Pancreas (tissue), 10 donors: ENCODE measurements around the gene MAP2K6. TPM values are rescaled to one million over a fixed set of nuclear protein-coding genes. Genes with fewer than 3 reads are reported as not detected.
A peak's percentile ranks its signal among the peaks of the same experiment; 100 is the strongest.

ENCODE experiments used
- ATAC-seq, 4 donors: fragments of 200-7000 bp; cut with Tn5 transposase; one replicate each; pipeline versions ENCODE4 v1.8.0 to v1.9.1; 2020; ENCODE audit warnings: mild to moderate bottlenecking in 4 of 4, moderate library complexity in 4 of 4
- DNase-seq, 6 donors: peaks; one replicate each; pipeline ENCODE4 v3.0.0-alpha.2; 2020
- FAIRE-seq: peaks from 2 replicates; lab custom pipeline; 2012; peaks lifted over from hg19 to GRCh38; lab: Jason Lieb, UNC
- H3K27ac ChIP-seq, 4 donors: fragments of 200-600 bp; sonication (generic); 1 replicate in 3 of 4; 2 replicates in 1 of 4; pipeline versions ENCODE4 v1.5.0 to v1.8.0; 2020
- H3K27me3 ChIP-seq, 4 donors: fragments of 200-600 bp; one replicate each; pipeline ENCODE4 v1.8.0; 2021
- H3K36me3 ChIP-seq, 3 donors: fragments of 200-600 bp; sonication (generic) in 1 of 3; one replicate each; pipeline versions ENCODE4 v1.5.0 to v1.8.0; 2020 to 2021
- H3K4me1 ChIP-seq, 3 donors: fragments of 200-600 bp; one replicate each; pipeline ENCODE4 v1.8.0; 2021
- H3K4me3 ChIP-seq, 4 donors: fragments of 200-600 bp; sonication (generic) in 2 of 4; one replicate each; pipeline versions ENCODE4 v1.5.0 to v1.8.0; 2020 to 2021
- H3K9me3 ChIP-seq, 4 donors: fragments of 200-600 bp; one replicate each; pipeline ENCODE4 v1.8.0; 2021
- CTCF ChIP-seq, 4 donors: fragments of 200-600 bp; sonication (generic) in 3 of 4; IDR thresholded peaks; one replicate each; pipeline versions ENCODE4 v1.5.0 to v1.8.0; 2021; ENCODE audit warnings: antibody characterized with exemption in 4 of 4
- WGBS, 2 donors: extraction: QIAGEN DNeasy Blood & Tissue Kit; methylation state at CpG; one replicate each; pipeline ENCODE4 v1.1.7; 2013; 5-methylcytosine and 5-hydroxymethylcytosine counted together
- intact Hi-C, 3 donors: fragments of 100-400 bp; cut with DNase I; formaldehyde crosslinking; loops; one replicate each; pipeline versions ENCODE4 v1.11.1 to v1.14.2; 2022
- polyA plus RNA-seq, 2 donors: library from polyadenylated mRNA; stranded (reverse); fragments of 200-250 nt; gene quantifications; one replicate each; pipeline ENCODE4 v1.2.3, GENCODE V29; 2013
- total RNA-seq, 6 donors: library from RNA; stranded (reverse); fragmentation: NEBNext Ultra II Directional in 4 of 6; extraction: Animal tissue kit (Norgen Biotek cat#: 25700) in 4 of 6; gene quantifications; one replicate each; pipeline versions ENCODE4 v1.2.1 to v1.2.4, GENCODE V29; 2021 to 2023
- donor health status: healthy with polysubstance abuse.
- donor health status: DM: no; HTN: no; CAD: no; lungs with moderate emphysema.
- donor health status: DM: no; HTN: no; CAD: no.
- donor health status: control.
- donor health status: control.
- donor health status: Bipolar disorder and iron deficiency.
- donor health status: DM: yes; HTN: yes; CAD: no.
- donor health status: DM: no; HTN: no; CAD: no.
- donor health status: DM: no; HTN: no; CAD: no.
- donor health status: DM: yes; HTN: yes; CAD: no.

Gene MAP2K6
- total and polyA plus RNA-seq, 8 donors = 6.2 to 12.9 (median 9.0) TPM

GRCh38 chr17:69588316-69588715, 173.8 kb downstream of the MAP2K6 start:
- Histone ChIP-seq H3K4me1 (peaks cover 0 to 9% (median 5%) of the 10 kb centered on the region in 3 donors), H3K36me3 (no peaks in the 10 kb centered on the region), H3K4me3 (no peak overlapping the region), H3K27ac (no peak overlapping the region), H3K9me3 (no peaks in the 10 kb centered on the region), H3K27me3 (no peaks in the 10 kb centered on the region)
- ATAC-seq (no peak), DNase-seq (no peak), FAIRE-seq (no peak)
- WGBS, 2 donors = 23 to 55% methylated on average over 2 of the region's 2 CpGs
- intact Hi-C loops = no loop called here
- no peak for TF ChIP-seq CTCF (IDR thresholded peaks at IDR 0.05)

GRCh38 chr17:69588827-69589239, 174.3 kb downstream of the MAP2K6 start:
- ATAC-seq (peak in 1 of 4 donors; percentile 30), FAIRE-seq (no peak), DNase-seq (no peak)
- Histone ChIP-seq H3K27me3 (no peaks in the 10 kb centered on the region), H3K4me3 (no peak overlapping the region), H3K36me3 (no peaks in the 10 kb centered on the region), H3K9me3 (no peaks in the 10 kb centered on the region), H3K27ac (no peak overlapping the region), H3K4me1 (peaks cover 0 to 9% (median 5%) of the 10 kb centered on the region in 3 donors)
- TF ChIP-seq CTCF (IDR thresholded peaks at IDR 0.05) = no peak
- 16 to 18% methylated on average over 5 of the region's 5 CpGs for WGBS, 2 donors
- intact Hi-C loops = no loop called here

- DNase-seq (no peak), ATAC-seq (no peak), FAIRE-seq (no peak)
- H3K4me3 ChIP-seq = no peak overlapping the region
- 100% methylated on average over 1 of the region's 1 CpG for WGBS, 2 donors
- no peaks in the 10 kb centered on the region for H3K27me3 ChIP-seq
- no peaks in the 10 kb centered on the region for H3K36me3 ChIP-seq
- no peak for TF ChIP-seq CTCF (IDR thresholded peaks at IDR 0.05)
- H3K27ac ChIP-seq = no peak overlapping the region
- peaks cover 0 to 9% (median 5%) of the 10 kb centered on the region in 3 donors for H3K4me1 ChIP-seq
- intact Hi-C loops = no loop called here
- no peaks in the 10 kb centered on the region for H3K9me3 ChIP-seq
Observed at GRCh38 chr17:69590671-69591070, 176.2 kb downstream of the MAP2K6 start.

- ATAC-seq (no peak), DNase-seq (no peak), FAIRE-seq (no peak)
- no peak overlapping the region for H3K27ac ChIP-seq
- no peak for TF ChIP-seq CTCF (IDR thresholded peaks at IDR 0.05)
- no peak overlapping the region for H3K4me3 ChIP-seq
- H3K9me3 ChIP-seq = no peaks in the 10 kb centered on the region
- peaks cover 0 to 9% (median 5%) of the 10 kb centered on the region in 3 donors for H3K4me1 ChIP-seq
- WGBS, 2 donors = 42 to 66% methylated on average over 3 of the region's 3 CpGs
- H3K36me3 ChIP-seq = no peaks in the 10 kb centered on the region
- H3K27me3 ChIP-seq = no peaks in the 10 kb centered on the region
- intact Hi-C loops = no loop called here
Observed at GRCh38 chr17:69592692-69593350, 178.3 kb downstream of the MAP2K6 start.

- Histone ChIP-seq H3K36me3 (no peaks in the 10 kb centered on the region), H3K4me1 (peaks cover 0 to 8% (median 5%) of the 10 kb centered on the region in 3 donors), H3K9me3 (no peaks in the 10 kb centered on the region), H3K4me3 (no peak overlapping the region), H3K27ac (no peak overlapping the region), H3K27me3 (no peaks in the 10 kb centered on the region)
- no peak for TF ChIP-seq CTCF (IDR thresholded peaks at IDR 0.05)
- ATAC-seq (no peak), DNase-seq (no peak), FAIRE-seq (no peak)
- intact Hi-C loops = no loop called here
- WGBS, 2 donors = 91 to 98% methylated on average over 2 of the region's 2 CpGs
Observed at GRCh38 chr17:69593351-69593715, 178.8 kb downstream of the MAP2K6 start.
